H9 (cell line): ENCODE measurements around the gene PLCD3. TPM values are rescaled to one million over a fixed set of nuclear protein-coding genes. Genes with fewer than 3 reads are reported as not detected.

ENCODE experiments used
- DNase-seq: peaks from one replicate; pipeline ENCODE4 v3.0.0-alpha.2; 2017
- H2AFZ ChIP-seq: one replicate; pipeline ENCODE4 v1.6.1; 2013; ENCODE audit warnings: mild to moderate bottlenecking, low read length, control low read depth, moderate library complexity
- H2AK5ac ChIP-seq: 2 replicates; pipeline ENCODE4 v1.6.1; 2013; ENCODE audit warnings: low read length, control low read depth, mixed read lengths; ENCODE audit not compliant: insufficient read length
- H2BK120ac ChIP-seq: one replicate; pipeline ENCODE4 v1.6.1; 2013; ENCODE audit warnings: low read depth, mild to moderate bottlenecking, low read length, control low read depth, inconsistent platforms; ENCODE audit not compliant: poor library complexity, severe bottlenecking
- H2BK12ac ChIP-seq: 2 replicates; pipeline ENCODE4 v1.6.1; 2013; ENCODE audit warnings: low read length, control low read depth, mixed read lengths, low read depth; ENCODE audit not compliant: insufficient read length
- H2BK15ac ChIP-seq: 2 replicates; pipeline ENCODE4 v1.6.1; 2013; ENCODE audit warnings: low read depth, low read length, control low read depth
- H2BK20ac ChIP-seq: one replicate; pipeline ENCODE4 v1.6.1; 2013; ENCODE audit warnings: low read depth, mild to moderate bottlenecking, low read length, control low read depth, inconsistent platforms; ENCODE audit not compliant: poor library complexity, severe bottlenecking
- H2BK5ac ChIP-seq: 2 replicates; pipeline ENCODE4 v1.6.1; 2013; ENCODE audit warnings: low read length, control low read depth, mixed read lengths; ENCODE audit not compliant: insufficient read length
- H3K14ac ChIP-seq: 2 replicates; pipeline ENCODE4 v1.6.1; 2013; ENCODE audit warnings: low read length, control low read depth; ENCODE audit not compliant: insufficient read depth
- H3K18ac ChIP-seq: 2 replicates; pipeline ENCODE4 v1.6.1; 2013; ENCODE audit warnings: low read depth, mild to moderate bottlenecking, mixed read lengths, low read length, control low read depth; ENCODE audit not compliant: insufficient read length
- H3K23ac ChIP-seq: 2 replicates; pipeline ENCODE4 v1.6.1; 2013; ENCODE audit warnings: low read length, control low read depth, mixed read lengths, low read depth; ENCODE audit not compliant: insufficient read length
- H3K23me2 ChIP-seq: 2 replicates; pipeline ENCODE4 v1.6.1; 2013; ENCODE audit warnings: low read depth, mild to moderate bottlenecking, mixed read lengths, low read length, control low read depth; ENCODE audit not compliant: insufficient read length, poor library complexity, severe bottlenecking
- H3K27ac ChIP-seq: 2 replicates; pipeline ENCODE4 v1.5.1; 2013; ENCODE audit warnings: low read length, control low read depth, mixed read lengths, low read depth; ENCODE audit not compliant: insufficient read length
- H3K27me3 ChIP-seq: 2 replicates; pipeline ENCODE4 v1.6.1; 2013; ENCODE audit warnings: low read length, control low read depth, inconsistent platforms; ENCODE audit not compliant: insufficient read depth
- H3K4ac ChIP-seq: 2 replicates; pipeline ENCODE4 v1.6.1; 2013; ENCODE audit warnings: low read depth, mild to moderate bottlenecking, control low read depth, inconsistent platforms, low read length, moderate library complexity
- H3K4me1 ChIP-seq: 2 replicates; pipeline ENCODE4 v1.6.1; 2013; ENCODE audit warnings: low read length, control low read depth, inconsistent platforms; ENCODE audit not compliant: insufficient read depth
- H3K4me2 ChIP-seq: 2 replicates; pipeline ENCODE4 v1.6.1; 2013; ENCODE audit warnings: low read length, control low read depth, mixed read lengths; ENCODE audit not compliant: insufficient read length, insufficient read depth
- H3K56ac ChIP-seq: 2 replicates; pipeline ENCODE4 v1.6.1; 2013; ENCODE audit warnings: low read depth, mild to moderate bottlenecking, mixed read lengths, low read length, control low read depth; ENCODE audit not compliant: insufficient read length
- H3K79me1 ChIP-seq: 2 replicates; pipeline ENCODE4 v1.6.1; 2013; ENCODE audit warnings: low read depth, mild to moderate bottlenecking, moderate library complexity, low read length, control low read depth, inconsistent platforms; ENCODE audit not compliant: insufficient read depth, poor library complexity, severe bottlenecking
- H3K79me2 ChIP-seq: 2 replicates; pipeline ENCODE4 v1.6.1; 2013; ENCODE audit warnings: low read length, control low read depth, inconsistent platforms; ENCODE audit not compliant: insufficient read depth
- H3K9ac ChIP-seq: 2 replicates; pipeline ENCODE4 v1.6.1; 2013; ENCODE audit warnings: low read length, control low read depth, mixed read lengths; ENCODE audit not compliant: insufficient read length; ENCODE audit errors: extremely low read depth
- H3K9me3 ChIP-seq: one replicate; pipeline ENCODE4 v1.6.1; 2013; ENCODE audit warnings: low read depth, low read length, inconsistent platforms; ENCODE audit not compliant: control insufficient read depth
- H3T11ph ChIP-seq: one replicate; pipeline ENCODE4 v1.6.1; 2013; ENCODE audit warnings: mild to moderate bottlenecking, low read length, control low read depth, inconsistent platforms
- H4K20me1 ChIP-seq: one replicate; pipeline ENCODE4 v1.6.1; 2013; ENCODE audit not compliant: control insufficient read depth, insufficient read length, insufficient read depth
- H4K5ac ChIP-seq: 2 replicates; pipeline ENCODE4 v1.6.1; 2013; ENCODE audit warnings: low read depth, mild to moderate bottlenecking, mixed read lengths, low read length, control low read depth; ENCODE audit not compliant: insufficient read length
- H4K8ac ChIP-seq: replicated peaks from 2 replicates; pipeline ENCODE4 v1.6.1; 2013; ENCODE audit warnings: low read length, control low read depth, mixed read lengths, low read depth; ENCODE audit not compliant: insufficient read length
- H4K91ac ChIP-seq: 2 replicates; pipeline ENCODE4 v1.6.1; 2013; ENCODE audit warnings: low read depth, mild to moderate bottlenecking, moderate library complexity, mixed read lengths, low read length, control low read depth; ENCODE audit not compliant: insufficient read length
- H3K27ac Mint-ChIP-seq, 3 experiments: 2 replicates in 2 of 3; 3 replicates in 1 of 3; pipeline ENCODE4 v1.8.0; 2020 to 2021; ENCODE audit warnings: mixed read lengths in 3 of 3, mild to moderate bottlenecking in 1 of 3, moderate library complexity in 1 of 3
- H3K27me3 Mint-ChIP-seq: 2 replicates; pipeline ENCODE4 v1.8.0; 2021; ENCODE audit warnings: low read depth, mild to moderate bottlenecking, moderate library complexity, mixed read lengths
- H3K36me3 Mint-ChIP-seq, 3 experiments: 2 replicates in 2 of 3; 3 replicates in 1 of 3; pipeline ENCODE4 v1.8.0; 2020 to 2021; ENCODE audit warnings: low read depth in 3 of 3, mixed read lengths in 3 of 3; ENCODE audit not compliant: insufficient read depth in 1 of 3
- H3K4me1 Mint-ChIP-seq, 2 experiments: 2 replicates each; pipeline ENCODE4 v1.8.0; 2020; ENCODE audit warnings: mixed read lengths in 2 of 2
- H3K4me3 Mint-ChIP-seq, 2 experiments: 2 replicates in 1 of 2; 3 replicates in 1 of 2; pipeline ENCODE4 v1.8.0; 2020 to 2021; ENCODE audit warnings: mild to moderate bottlenecking in 2 of 2, mixed read lengths in 2 of 2, moderate library complexity in 1 of 2
- H3K9me3 Mint-ChIP-seq, 2 experiments: 2 replicates in 1 of 2; 3 replicates in 1 of 2; pipeline ENCODE4 v1.8.0; 2020; ENCODE audit warnings: mild to moderate bottlenecking in 2 of 2, mixed read lengths in 2 of 2, moderate library complexity in 1 of 2
- WGBS: extraction: QIAGEN DNeasy Blood & Tissue Kit; methylation state at CpG from one replicate; pipeline ENCODE4 v1.1.7; 2013; ENCODE audit warnings: missing lambda C conversion rate, low lambda C conversion rate, mixed read lengths; ENCODE audit not compliant: insufficient read length; ENCODE audit errors: extremely low coverage; 5-methylcytosine and 5-hydroxymethylcytosine counted together
- total RNA-seq: library from RNA; stranded (reverse); gene quantifications from 2 replicates; pipeline ENCODE4 v1.2.1, GENCODE V29; 2021
- TF ChIP-seq, protein P1 (sequence below): fragments of 200-600 bp; sonication (generic); conservative IDR thresholded peaks from 3 replicates; pipeline ENCODE4 v1.8.0; 2021; ENCODE audit warnings: antibody characterized with exemption, mild to moderate bottlenecking

Gene PLCD3
- total RNA-seq, 1 experiment from 2014 or later, result 41.6 TPM

DNA sequence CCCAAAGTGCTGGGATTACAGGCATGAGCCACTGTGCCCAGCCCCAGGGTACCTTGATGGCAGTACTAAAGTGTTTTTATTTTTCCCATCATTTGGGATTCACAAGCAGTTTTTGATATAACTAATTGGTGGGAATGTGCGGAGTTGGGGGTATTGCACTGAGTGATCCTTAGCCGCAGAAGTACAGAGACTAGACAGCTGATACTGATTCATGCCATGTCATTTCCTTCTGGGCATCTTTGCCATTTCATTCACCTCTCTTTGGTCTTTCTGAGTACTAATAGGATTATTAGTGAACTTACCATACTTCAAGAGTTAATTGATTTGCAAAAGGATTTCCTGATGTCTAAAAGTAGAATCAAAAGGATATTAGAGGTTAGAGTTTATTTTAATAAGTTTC is 61.5 kb downstream of the PLCD3 start:
- Histone ChIP-seq H4K20me1 (no peaks in the 10 kb centered on the region), H2BK120ac (no peak overlapping the region), H3K79me2 (peaks cover 3% of the 10 kb centered on the region; the same call in 1 of the 2 replicates), H4K8ac (no peak overlapping the region), H2BK20ac (no peak overlapping the region), H3K9me3 (no peaks in the 10 kb centered on the region), H3K27me3 (no peaks in the 10 kb centered on the region), H3K18ac (no peak overlapping the region), H3K27ac (no peak overlapping the region), H2BK15ac (no peak overlapping the region), H4K5ac (no peak overlapping the region), H2AK5ac (no peak overlapping the region), H3K9ac (no peak overlapping the region), H2BK12ac (no peak overlapping the region), H3K23me2 (no peaks in the 10 kb centered on the region), H3K79me1 (peaks cover 2% of the 10 kb centered on the region), H4K91ac (no peak overlapping the region), H3K4me1 (no peaks in the 10 kb centered on the region), H2BK5ac (no peak overlapping the region), H3K23ac (no peak overlapping the region), H3K4ac (no peak overlapping the region), H2AFZ (no peak overlapping the region), H3K56ac (no peak overlapping the region), H3T11ph (no peak overlapping the region), H3K14ac (no peak overlapping the region), H3K4me2 (no peak overlapping the region)
- H3K4me1 Mint-ChIP-seq, result peaks cover 4 to 5% of the 10 kb centered on the region in 2 experiments; a peak in 1 of 4 replicates
- no peaks in the 10 kb centered on the region for H3K9me3 Mint-ChIP-seq
- H3K4me3 Mint-ChIP-seq, result no peak overlapping the region
- TF ChIP-seq, protein P1, sequence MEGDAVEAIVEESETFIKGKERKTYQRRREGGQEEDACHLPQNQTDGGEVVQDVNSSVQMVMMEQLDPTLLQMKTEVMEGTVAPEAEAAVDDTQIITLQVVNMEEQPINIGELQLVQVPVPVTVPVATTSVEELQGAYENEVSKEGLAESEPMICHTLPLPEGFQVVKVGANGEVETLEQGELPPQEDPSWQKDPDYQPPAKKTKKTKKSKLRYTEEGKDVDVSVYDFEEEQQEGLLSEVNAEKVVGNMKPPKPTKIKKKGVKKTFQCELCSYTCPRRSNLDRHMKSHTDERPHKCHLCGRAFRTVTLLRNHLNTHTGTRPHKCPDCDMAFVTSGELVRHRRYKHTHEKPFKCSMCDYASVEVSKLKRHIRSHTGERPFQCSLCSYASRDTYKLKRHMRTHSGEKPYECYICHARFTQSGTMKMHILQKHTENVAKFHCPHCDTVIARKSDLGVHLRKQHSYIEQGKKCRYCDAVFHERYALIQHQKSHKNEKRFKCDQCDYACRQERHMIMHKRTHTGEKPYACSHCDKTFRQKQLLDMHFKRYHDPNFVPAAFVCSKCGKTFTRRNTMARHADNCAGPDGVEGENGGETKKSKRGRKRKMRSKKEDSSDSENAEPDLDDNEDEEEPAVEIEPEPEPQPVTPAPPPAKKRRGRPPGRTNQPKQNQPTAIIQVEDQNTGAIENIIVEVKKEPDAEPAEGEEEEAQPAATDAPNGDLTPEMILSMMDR, result no peak
- H3K36me3 Mint-ChIP-seq, result peaks cover 33 to 49% (median 45%) of the 10 kb centered on the region in 3 experiments; a peak in 6 of 7 replicates
- WGBS, result no CpG with 5 or more reads among the region's 2 CpGs
- no peaks in the 10 kb centered on the region for H3K27me3 Mint-ChIP-seq
- DNase-seq, result no peak
- no peak overlapping the region for H3K27ac Mint-ChIP-seq
